ENCODE results near the gene SMYD1.
"Not testable (repeated sequence)": the region's sequence is repeated elsewhere in the genome, so short reads cannot be mapped to it uniquely, and the experiment has no call there.

The SMYD1 gene

DNA sequence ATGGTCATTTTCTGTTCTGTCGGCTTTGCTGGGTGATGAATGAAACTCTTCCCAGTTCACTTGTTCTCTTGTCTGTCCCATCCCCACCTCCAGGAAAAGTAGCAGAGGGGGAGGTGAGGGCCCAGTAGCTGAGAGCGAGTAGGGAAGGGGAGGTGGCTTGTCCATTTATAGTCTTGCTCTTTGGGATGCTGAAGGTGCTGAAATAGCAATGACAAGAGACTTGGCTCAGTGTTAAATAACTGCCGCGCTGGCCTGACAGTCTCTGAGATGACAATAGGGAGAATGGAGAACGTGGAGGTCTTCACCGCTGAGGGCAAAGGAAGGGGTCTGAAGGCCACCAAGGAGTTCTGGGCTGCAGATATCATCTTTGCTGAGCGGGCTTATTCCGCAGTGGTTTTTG is at the start of gene SMYD1:
Gene SMYD1 (plus strand): TSS at position 228 of the 400 bp plus-strand sequence. CDS start 40 bp downstream, at position 268.
- DNase-seq: no peak

DNA sequence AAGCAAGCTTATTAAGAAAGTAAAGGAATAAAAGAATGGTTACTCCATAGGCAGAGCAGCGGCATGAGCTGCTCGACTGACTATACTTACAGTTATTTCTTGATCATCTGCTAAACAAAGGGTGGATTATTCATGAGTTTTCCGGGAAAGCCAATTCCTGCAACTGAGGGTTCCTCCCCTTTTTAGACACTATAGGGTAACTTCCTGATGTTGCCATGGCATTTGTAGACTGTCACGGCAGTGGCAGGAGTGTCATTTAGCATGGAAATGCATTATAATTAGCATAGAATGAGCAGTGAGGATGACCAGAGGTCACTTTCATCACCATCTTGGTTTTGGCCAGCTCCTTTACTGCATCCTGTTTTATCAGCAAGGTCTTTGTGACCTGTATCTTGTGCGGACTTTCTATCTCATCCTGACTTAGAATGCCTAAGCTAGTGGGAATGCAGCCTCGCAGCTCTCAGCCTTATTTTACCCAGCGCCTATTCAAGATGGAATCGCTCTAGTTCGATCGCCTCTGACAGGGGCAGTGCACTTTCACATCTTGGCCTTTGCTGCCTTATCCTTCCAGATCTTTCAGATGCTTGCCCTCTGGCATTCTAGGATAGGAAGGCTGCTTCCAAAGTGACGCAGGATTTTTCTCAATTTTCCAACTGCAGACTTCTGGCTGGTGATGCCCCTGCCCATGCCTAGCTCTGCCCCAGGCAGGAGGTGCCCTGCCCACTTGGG is 49.4 kb upstream of the SMYD1 start:
- DNase-seq: not testable (repeated sequence)

DNA sequence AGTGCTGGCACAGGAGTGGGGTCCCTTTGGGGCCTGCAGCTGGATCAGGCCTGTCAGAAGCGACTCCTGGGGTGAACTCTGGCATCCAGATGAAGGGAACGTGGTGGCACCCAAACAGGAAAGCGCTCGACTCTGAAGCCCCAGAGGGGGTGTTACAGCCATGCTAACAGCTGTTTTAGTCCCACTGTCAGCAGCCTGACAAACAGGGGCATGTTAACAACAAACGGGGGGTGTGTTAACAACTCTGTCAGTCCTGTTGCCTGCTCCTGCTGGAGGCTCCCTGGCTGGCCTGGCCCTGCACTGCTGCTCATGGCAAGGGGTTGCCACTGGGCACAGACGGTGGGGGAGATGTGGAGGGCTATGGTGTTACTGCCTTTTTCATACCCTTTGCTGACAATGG is 48.7 kb upstream of the SMYD1 start:
- DNase-seq: no peak

DNA sequence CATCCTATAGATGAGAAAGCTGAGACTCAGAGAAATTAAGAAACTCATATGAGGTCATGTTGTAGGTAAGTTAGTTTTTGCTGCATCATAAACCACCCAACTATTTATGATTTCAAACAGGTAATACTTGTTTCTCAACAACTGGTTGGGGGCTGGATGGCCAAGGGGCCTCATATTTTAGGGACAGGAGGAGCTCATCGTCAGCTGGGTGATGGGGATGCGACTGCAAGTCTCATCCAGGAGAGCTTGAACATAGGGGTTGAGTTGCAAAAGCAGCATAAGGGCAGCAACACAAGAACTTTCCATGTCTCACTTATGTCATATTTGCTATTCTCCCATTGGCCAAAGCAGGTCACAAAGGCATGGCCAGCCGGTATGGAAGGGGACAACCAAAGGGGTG is 47.6 kb upstream of the SMYD1 start:
- DNase-seq: no peak

DNA sequence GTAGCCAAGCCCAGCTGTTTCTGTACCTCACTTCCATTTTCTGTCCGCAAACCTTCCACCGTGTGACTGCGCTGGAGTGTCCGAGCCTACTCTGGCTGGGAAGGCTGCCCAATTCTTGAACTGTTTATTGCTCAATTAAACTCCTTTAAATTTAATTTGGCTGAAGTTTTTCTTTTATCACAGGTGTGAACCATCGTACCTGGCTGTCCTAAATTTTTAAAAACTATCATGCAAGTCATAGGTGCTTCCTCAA is 45.0 kb upstream of the SMYD1 start:
- no peak for DNase-seq

DNA sequence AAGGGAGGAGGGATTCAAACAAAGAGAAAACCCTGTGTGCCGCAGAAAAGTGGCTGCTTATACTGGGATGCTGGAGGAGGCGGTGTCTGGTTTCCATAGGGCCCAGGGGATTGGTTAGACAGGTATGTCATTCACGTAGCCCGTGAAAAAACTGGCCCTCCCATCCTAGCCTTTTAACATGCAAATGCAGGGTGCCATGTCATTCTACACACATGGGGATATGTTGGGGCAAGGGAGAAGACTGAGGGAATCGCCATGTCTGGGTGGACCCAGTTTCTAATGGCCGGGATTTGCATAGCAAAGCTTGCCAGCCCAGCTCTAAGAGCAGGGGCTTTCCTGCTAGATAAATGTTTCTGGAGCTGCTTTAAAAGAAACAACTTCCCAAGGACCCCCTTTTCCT is 43.1 kb upstream of the SMYD1 start:
- DNase-seq: no peak

DNA sequence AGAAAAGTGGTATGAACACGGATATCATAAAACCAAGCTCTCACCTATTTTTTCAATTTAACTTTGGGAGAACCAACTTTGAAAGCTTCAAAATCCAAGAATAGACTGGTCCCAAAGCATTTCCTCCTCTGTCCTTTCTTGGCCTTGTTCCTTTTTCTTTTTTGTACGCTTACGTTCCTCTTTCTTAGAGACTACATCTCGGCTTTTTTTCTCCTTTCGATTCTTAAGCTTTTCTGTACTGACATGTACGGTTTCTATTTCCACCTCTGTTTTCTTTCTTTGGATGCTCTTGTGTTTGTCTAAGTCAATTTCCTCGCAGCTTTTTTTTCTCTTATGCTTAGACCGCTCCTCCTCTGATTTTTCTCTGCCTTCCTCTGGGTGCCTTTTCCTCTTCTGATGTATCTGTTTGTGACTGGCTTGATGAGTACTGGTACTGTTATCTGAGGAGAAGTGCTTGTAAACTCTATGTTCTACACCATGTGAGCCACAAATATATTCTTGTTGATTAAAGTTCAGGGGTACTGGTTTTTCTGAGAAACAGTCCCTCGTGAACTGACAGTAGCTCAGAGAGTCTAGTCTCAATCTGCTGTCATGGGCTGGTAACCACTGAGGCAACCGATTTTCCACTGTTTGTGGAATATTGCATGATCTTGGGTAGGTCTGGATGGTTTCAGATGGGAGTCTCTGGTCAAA is 39.8 kb upstream of the SMYD1 start:
- no peak for DNase-seq

DNA sequence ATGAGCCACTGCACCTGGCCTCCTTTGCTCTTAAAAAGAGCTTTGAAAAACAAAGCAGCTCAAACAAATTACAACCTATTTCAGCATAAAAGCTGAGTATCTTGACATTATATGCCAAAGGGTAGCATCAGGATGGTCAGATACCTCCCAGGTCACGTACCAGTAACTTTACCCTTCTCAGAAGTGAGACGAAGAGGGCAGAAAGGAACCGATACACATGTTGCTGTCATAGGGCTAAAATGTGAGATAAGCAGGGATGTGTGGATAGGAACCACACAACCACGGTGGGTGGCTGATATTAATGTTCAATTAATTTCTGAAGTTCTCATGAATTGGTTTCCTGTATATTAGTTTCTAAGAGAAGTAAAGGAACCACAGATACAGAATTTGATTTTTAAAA is 38.7 kb upstream of the SMYD1 start:
- DNase-seq: no peak

DNA sequence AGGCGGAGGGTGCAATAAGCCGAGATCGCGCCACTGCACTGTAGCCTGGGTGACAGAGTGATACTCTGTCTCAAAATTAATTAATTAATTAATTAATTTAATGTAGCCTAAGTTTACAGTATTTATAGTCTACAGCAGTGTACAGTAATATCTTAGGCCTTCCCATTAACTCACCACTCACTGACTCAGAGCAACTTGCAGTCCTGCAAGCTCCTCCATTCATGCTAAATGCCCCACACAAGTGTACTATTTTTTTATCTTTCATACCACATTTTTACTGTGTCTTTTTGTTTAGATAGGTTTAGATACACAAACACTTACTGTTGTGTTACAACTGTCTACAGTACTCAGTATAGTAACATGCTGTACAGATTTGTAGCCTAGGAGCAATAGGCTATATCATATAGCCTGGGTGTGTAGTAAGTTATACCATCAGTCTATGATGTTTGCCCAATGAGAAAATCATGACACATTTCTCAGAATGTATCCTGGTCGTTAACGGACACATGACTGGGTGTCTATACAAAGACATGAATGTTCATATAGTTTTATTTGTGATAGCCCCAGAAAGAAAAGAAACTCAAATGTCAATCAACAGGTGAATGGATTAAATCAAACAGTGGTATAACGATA is 35.4 kb upstream of the SMYD1 start:
- DNase-seq: no peak

DNA sequence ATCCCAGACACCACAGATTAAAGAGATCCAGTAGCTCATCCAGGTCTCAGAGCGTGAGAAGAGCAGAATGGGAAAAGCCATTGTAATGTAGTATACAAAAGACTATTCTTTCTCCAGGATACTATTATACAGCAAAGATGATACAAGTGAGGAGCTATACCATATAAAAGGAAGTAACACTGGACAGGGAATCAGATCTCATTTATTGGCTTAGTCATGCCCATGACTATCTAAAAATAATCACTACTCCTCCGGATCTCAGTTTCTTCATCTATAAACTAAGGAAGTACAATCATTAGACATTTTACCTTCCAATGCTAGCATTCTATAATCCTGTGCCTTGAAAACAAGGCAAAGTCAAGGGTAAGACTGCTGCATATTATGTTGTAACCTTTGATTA is 31.4 kb upstream of the SMYD1 start:
- DNase-seq: no peak

DNA sequence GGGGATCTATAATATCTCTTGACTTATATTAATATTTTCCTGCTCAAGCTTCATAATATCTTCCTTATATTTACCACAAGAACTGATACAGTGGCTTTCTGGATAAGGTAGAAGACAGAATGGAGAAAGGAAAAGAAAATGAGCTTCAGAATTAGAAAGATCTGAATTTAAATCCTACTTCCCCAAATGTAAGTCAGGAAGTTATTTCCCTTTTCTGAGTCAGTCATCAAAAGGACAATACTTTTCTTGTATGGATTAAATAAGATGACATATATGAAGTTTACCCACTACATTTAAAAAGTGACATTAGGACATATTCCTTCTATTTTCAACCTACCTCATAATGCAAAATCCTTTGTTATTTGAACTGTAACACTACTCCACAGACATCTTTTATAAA is 31.0 kb upstream of the SMYD1 start:
- no peak for DNase-seq

DNA sequence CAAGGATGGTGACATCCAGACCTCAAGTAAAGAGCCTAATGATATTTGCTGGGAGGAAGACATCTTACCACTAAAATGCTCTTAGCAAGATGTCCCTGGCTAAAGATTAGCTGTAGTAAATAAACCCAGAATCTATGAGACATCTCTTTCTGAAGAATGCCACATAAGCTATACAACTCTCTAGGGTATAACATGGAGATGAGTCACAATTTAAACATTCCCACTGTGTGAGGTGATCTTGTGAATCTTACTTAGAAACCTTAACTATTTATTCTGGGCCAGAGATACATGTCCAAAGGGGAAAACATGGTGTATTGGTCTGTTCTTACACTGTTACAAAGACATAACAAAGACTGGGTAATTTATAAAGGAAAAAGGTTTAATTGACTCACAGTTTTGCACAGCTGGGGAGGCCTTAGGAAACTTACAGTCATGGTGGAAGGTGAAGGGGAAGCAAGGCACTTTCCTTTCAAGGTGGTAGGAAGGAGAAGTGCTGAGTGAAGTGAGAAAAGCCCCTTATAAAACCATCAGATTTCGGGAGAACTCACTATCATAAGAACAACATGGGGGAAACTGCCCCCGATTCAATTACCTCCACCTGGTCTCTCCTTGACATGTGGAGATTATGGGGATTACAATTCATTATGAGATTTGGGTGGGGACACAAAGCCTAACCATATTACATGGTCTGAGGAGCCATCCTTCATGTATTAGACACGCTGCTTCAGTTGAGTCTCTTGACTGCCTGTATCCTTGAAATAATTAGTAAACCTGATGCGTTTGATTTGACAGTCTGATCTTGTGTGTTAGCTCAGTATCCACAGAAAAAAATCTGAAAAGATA is 29.1 kb upstream of the SMYD1 start:
- no peak for DNase-seq

DNA sequence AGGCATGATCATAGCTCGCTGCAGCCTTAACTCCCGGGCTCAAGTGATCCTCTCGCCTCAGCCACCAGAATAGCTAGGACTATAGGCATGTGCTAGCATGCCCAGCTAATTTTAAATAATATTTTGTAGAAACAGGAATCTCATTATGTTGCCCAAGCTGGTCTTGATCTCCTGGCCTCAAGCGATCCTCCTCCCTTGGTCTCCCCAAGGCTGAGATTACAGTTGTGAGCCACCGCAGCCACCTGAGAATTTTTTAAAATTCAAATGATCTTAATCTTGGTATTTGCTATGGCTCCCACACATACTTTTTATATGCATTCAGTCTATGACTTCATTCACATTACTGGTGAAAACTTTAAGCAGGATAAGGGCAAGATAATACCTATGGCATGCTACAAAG is 25.1 kb upstream of the SMYD1 start:
- DNase-seq: no peak

DNA sequence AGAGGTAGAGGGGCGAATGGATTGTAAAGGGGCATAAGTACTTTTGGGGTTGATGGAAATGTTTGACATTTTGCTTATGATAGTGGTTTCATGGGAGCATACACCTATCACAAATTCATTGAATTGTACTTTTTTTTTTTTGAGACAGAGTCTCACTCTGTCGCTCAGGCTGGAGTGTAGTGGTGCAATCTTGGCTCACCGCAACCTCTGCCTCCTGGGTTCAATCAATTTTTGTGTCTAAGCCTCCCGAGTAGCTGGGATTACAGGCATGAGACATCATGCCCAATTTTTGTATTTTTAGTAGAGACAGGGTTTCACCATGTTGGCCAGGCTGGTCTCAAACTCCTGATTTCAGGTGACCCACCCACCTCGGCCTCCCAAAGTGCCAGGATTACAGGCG is 22.1 kb upstream of the SMYD1 start:
- not testable (repeated sequence) for DNase-seq

DNA sequence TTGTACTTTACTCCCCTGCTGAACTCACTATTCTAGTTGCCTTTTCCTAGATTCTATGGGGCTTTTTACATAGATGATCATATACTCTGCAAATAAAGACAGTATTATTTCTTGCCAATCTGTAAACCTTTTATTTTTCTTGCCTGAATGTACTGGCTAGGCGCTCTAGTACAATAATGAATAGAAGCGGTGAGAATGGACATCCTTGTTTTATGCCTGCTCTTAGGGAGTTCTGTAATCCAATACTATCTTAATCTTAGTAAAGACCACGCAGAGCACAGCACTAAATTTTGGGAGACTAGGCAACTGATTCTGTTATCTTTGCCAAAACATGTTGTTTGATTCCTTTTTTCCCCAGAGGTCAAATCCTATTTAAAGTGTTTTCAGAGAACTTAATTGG is 19.1 kb upstream of the SMYD1 start:
- DNase-seq: no peak

DNA sequence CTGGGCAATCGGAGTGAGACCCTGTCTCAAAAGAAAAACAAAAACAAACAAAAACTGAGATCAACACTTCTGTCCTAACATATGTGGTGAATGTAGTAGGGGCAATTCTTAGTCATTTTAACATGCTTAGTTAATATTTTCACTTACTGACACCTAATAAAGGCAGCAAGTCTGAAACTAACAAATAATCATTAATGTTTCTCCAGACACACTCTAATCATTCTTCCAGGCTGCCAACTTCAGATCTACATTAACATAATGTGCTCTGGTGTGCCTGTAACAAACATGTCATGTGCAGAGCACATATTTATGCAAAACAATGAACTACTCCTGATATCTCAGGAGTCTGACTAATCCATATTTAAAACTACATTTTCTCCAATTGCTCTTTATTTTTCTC is 18.0 kb upstream of the SMYD1 start:
- no peak for DNase-seq

DNA sequence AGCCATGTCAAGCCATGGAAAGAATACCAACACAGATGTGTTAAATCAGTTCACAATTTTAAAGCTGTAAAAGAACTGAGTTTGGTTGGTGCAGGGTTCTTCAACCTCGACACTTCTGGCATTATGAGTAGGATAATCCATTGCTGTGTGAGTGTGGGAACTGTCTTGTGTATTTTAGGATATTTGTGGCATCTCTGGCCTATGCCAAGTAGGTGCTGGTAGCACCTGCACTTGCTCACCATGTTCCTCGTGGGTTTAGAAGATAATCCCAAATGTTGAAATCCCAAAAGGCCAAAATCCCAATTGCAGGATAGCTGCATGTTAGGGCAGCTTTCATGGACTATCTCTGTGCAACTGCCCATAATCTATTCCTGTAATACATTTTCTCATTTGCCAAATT is 15.8 kb upstream of the SMYD1 start:
- DNase-seq: no peak

DNA sequence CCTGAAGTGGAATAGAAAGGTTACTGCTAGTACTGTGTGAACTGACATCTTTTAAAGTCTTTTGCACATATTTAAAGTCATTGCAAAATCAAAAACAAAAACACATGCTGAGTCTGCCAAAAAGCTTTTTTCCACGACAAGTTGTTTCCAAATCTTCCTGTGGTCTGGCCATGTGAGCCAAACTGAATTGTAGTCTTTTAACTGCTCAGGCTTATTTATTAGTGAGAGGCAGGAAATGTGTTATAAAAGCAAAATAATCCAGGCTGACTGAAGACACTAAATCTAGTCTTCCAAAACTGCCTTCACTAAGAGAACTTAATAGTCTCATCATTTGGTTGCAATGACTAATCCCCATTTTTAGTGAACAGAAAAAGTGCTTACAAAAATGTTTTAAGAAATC is 14.3 kb upstream of the SMYD1 start:
- DNase-seq: no peak

DNA sequence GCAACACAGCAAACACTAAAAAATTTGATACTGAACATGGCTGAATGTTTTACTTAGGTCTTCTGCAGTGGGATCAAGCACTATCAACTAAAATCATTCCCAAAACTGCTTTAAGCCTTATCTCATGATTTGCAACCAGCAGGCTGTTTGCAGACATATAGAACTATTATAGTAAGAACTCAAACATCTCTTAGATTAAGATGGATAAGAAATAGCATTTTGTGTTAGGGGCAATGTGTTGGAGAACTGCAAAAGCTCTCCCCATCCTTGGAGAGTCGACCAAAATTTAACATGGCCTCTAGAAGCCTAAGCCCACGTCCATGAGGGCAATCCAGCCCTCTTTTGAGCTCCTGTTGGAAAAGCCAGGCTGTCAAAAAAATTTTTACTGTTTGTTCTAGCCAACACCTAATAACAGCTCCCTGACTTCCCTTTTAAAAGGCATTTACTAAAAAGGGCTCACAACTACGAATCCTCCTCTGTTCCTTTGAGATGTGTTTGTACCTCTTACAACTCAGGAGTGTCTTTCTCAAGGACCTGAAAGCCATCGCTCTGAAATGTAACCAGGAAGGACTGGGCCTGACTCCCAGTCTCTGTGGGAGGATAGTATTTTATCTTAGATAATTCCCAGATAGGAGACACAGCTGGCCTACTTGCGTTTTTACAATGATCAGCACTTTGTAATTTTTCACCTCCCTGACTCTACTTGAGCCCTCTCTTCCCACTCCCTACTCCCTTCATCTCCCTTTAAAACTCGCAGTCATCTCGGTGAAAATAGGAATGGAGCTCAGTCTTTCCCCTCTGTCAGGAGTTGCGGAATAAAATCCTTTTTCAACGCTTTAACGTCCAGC is 13.5 kb upstream of the SMYD1 start:
- no peak for DNase-seq

DNA sequence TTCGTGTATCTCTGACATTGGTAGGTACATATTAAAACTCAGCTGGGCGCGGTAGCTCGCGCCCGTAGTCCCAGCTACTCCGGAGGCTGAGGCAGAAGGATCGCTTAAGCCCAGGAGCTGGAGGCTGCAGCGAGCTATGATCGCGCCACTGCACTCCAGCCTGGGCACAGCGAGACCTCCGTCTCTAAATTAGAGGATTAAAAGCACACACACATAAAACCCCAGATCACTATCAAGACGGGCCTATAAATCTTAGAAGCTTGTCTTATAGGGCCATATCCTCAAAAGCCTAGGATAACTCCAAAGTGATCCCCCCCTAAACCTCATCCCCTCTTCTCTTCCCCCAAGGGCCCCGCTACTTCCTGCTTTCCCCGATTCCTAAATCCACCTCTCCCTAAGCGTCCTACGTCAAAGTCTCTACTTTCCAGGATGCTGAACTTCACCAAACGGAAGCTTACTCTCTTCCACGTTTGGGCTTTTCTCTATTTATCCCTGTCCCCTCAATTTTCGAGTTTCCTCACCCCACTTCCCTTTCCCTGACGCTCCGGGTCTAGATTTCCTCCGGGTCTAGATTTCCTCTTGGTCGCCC is 12.7 kb upstream of the SMYD1 start:
- DNase-seq: no peak

DNA sequence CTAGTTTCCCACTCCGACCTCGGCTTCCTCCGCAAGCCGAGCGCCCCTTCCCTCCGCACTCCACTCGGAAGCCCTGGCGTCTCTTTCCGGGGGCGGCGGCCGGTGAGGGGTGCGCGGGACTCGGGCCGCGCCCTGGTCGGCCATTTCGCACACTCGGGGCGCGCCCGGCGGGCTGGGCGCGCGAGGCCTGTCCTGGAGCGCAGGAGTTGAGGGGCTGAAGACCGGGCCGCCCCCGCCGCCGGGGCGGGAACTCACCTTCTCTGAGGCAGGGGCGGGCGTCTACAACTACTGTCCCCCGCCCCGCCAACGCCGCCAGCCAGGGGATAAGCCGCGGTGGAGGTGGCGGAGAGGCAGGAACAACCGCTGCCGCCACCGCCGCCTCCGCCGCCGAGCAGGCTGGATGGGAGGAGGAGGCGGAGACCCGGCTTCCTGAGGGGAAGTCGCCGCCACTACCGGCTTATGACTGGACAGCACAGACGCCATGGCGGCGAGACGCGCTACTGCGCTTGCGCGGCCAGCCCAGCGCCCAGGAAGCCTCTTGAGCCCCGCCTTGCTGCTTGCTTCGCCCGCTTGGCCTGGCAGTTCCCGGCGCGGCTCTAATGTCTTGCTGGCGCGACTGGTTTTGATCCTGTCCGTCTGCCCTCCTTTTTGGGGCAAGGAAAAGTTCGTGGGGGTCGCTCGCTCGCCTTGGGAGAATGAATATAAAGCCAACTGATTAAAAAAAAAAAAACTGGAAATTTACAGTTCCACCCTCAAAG is 12.1 kb upstream of the SMYD1 start, which contains the start of gene KRCC1:
Gene KRCC1 (minus strand): TSS at position 413 of the 758 bp plus-strand sequence. CDS start 27,220 bp downstream, outside the sequence.
- DNase-seq: peak; percentile 91

All from NCI-H1436 (cell line).